Uterus (tissue), 2 donors: Measurements from ENCODE around the gene ZSCAN12.

Experiments
- CTCF ChIP-seq, 4 experiments: fragments of 200-600 bp in 2 of 4; fragments of 450-650 bp in 2 of 4; sonication (generic) in 2 of 4; IDR thresholded peaks; one replicate each; pipeline ENCODE4 v1.5.1; 2016 to 2019; ENCODE audit warnings: antibody characterized with exemption in 4 of 4, mild to moderate bottlenecking in 2 of 4, moderate library complexity in 1 of 4
- POLR2A ChIP-seq, 2 donors: fragments of 450-650 bp; IDR thresholded peaks; one replicate each; pipeline ENCODE4 v1.6.1; 2016; ENCODE audit warnings: antibody characterized with exemption in 2 of 2, mild to moderate bottlenecking in 1 of 2, moderate library complexity in 1 of 2

- no peak for TF ChIP-seq POLR2A (IDR thresholded peaks at IDR 0.05)
- no peak for TF ChIP-seq CTCF (IDR thresholded peaks at IDR 0.05)
Observed at GRCh38 chr6:28436404-28436803, 36.9 kb upstream of the ZSCAN12 start.
